GM12865 (cell line): ENCODE data around the gene GLCE.
"Not testable (repeated sequence)": the region's sequence is repeated elsewhere in the genome, so short reads cannot be mapped to it uniquely, and the experiment has no call there.

Source experiments
- DNase-seq: peaks from one replicate; pipeline ENCODE4 v3.0.0; 2010; ENCODE audit warnings: low read depth
- H3K4me3 ChIP-seq: 2 replicates; pipeline ENCODE4 v1.5.1; 2011; ENCODE audit warnings: mild to moderate bottlenecking, low read depth, low read length, control low read depth
- TF ChIP-seq, protein P1 (sequence below): IDR thresholded peaks from 2 replicates; pipeline ENCODE4 v1.5.1; 2011; ENCODE audit warnings: low read length, control low read depth, low read depth, inconsistent platforms; ENCODE audit not compliant: insufficient read depth; ENCODE audit errors: missing control alignments

The GLCE gene

GRCh38 chr15:69299451-69299886, 139.0 kb downstream of the GLCE start:
- H3K4me3 ChIP-seq, result no peak overlapping the region
- DNase-seq, result no peak
- TF ChIP-seq, protein P1, sequence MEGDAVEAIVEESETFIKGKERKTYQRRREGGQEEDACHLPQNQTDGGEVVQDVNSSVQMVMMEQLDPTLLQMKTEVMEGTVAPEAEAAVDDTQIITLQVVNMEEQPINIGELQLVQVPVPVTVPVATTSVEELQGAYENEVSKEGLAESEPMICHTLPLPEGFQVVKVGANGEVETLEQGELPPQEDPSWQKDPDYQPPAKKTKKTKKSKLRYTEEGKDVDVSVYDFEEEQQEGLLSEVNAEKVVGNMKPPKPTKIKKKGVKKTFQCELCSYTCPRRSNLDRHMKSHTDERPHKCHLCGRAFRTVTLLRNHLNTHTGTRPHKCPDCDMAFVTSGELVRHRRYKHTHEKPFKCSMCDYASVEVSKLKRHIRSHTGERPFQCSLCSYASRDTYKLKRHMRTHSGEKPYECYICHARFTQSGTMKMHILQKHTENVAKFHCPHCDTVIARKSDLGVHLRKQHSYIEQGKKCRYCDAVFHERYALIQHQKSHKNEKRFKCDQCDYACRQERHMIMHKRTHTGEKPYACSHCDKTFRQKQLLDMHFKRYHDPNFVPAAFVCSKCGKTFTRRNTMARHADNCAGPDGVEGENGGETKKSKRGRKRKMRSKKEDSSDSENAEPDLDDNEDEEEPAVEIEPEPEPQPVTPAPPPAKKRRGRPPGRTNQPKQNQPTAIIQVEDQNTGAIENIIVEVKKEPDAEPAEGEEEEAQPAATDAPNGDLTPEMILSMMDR, result no peak

GRCh38 chr15:69299943-69300588, 139.6 kb downstream of the GLCE start:
- H3K4me3 ChIP-seq, result no peak overlapping the region
- no peak for DNase-seq
- TF ChIP-seq, protein P1, result no peak

- H3K4me3 ChIP-seq, DNase-seq: not testable (repeated sequence)
Measured at GRCh38 chr15:69301101-69301500, 140.7 kb downstream of the GLCE start.

- DNase-seq, H3K4me3 ChIP-seq: not testable (repeated sequence)
Measured at GRCh38 chr15:69302087-69302486, 141.7 kb downstream of the GLCE start.

DNA sequence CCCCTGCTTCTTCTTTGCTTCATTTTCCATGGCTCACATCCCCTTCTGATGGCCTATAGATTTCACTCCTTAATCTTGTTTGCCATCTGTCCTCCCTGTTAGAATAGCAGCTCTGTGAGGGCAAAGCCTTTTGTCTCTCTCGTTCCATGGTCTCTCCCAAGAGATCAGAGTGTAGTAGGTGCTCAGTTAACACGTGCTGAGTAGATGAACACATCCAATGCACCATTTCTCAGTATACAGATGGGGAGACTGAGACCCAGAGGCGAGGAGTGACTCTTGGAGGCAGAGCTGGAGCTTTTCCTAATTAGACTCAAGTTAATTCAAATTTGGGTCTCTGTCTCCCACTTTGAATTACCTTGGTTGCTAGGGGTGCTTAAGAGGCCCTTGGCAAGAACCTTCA, 142.5 kb downstream of the GLCE start:
- TF ChIP-seq, protein P1, result no peak
- DNase-seq, result no peak

GRCh38 chr15:69303337-69304181, 143.1 kb downstream of the GLCE start:
- H3K4me3 ChIP-seq, result no peak overlapping the region
- no peak for DNase-seq
- TF ChIP-seq, protein P1, result peak; percentile 9

More for the DNA sequence above, 142.5 kb downstream of the GLCE start:
- no peak overlapping the region for H3K4me3 ChIP-seq

DNA sequence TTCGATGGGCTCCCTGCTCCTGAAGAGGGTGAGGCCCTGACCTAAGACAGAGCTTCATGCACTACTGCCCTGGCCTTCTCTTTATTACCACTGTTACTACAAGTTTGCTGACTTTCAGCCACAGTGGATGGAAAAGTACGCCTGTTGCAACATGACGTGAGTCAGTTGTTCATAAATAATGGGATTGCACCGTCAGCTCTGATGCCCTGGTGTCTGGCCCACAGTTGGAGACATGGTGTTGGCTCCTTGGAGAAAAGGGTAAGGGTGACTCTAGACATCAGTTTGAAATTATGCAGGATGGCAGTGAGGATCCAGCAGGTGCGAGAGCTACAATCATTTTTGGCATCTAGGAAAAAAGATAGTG, 143.7 kb downstream of the GLCE start:
- DNase-seq, result no peak
- no peak overlapping the region for H3K4me3 ChIP-seq
- TF ChIP-seq, protein P1, result no peak
